GM20000 (cell line): ENCODE measurements around the gene KCNAB1.
"Not testable (repeated sequence)": the region's sequence is repeated elsewhere in the genome, so short reads cannot be mapped to it uniquely, and the experiment has no call there.

Experiments
- DNase-seq: peaks from one replicate; pipeline ENCODE4 v3.0.0; 2012; ENCODE audit warnings: low spot score
- TF ChIP-seq, protein P1 (sequence below): IDR thresholded peaks from 2 replicates; pipeline ENCODE4 v1.5.1; 2012; ENCODE audit warnings: mild to moderate bottlenecking, control low read depth; ENCODE audit errors: extremely low read depth, missing control alignments

The KCNAB1 gene

GRCh38 chr3:156120528-156121251, at the start of gene KCNAB1:
Gene KCNAB1, plus strand, starts transcription at chr3:156120578.
- no peak for DNase-seq
- TF ChIP-seq, protein P1, sequence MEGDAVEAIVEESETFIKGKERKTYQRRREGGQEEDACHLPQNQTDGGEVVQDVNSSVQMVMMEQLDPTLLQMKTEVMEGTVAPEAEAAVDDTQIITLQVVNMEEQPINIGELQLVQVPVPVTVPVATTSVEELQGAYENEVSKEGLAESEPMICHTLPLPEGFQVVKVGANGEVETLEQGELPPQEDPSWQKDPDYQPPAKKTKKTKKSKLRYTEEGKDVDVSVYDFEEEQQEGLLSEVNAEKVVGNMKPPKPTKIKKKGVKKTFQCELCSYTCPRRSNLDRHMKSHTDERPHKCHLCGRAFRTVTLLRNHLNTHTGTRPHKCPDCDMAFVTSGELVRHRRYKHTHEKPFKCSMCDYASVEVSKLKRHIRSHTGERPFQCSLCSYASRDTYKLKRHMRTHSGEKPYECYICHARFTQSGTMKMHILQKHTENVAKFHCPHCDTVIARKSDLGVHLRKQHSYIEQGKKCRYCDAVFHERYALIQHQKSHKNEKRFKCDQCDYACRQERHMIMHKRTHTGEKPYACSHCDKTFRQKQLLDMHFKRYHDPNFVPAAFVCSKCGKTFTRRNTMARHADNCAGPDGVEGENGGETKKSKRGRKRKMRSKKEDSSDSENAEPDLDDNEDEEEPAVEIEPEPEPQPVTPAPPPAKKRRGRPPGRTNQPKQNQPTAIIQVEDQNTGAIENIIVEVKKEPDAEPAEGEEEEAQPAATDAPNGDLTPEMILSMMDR: no peak

GRCh38 chr3:156071031-156071430, 49.3 kb upstream of the KCNAB1 start:
- DNase-seq: no peak
- TF ChIP-seq, protein P1: no peak

DNA sequence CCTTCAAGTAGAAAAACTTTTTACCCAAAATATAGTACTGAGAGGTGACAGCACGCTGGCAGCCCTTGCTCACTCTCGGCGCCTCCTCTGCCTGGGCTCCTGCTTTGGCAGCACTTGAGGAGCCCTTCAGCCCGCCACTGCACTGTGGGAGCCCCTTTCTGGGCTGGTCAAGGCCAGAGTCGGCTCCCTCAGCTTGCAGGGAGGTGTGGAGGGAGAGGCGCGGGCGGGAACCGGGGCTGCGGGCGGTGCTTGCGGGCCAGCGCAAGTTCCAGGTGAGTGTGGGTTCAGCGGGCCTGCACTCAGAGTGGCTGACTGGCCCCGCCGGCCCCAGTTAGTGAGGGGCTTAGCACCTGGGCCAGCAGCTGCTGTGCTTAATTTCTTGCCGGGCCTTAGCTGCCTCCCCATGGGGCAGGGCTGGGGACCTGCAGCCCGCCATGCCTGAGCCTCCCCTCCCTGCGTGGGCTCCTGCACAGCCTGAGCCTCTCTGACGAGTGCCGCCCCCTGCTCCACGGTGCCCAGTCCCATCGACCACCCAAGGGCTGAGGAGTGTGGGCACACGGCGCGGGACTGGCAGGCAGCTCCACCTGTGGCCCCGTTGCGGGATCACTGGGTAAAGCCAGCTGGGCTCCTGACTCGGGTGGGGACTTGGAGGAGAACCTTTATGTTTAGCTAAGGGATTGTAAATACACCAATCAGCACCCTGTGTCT, 47.3 kb upstream of the KCNAB1 start:
- DNase-seq: not testable (repeated sequence)

GRCh38 chr3:156090126-156090525, 30.3 kb upstream of the KCNAB1 start:
- TF ChIP-seq, protein P1: no peak
- DNase-seq: no peak

- DNase-seq: no peak
- TF ChIP-seq, protein P1: no peak
Observed at GRCh38 chr3:156093964-156094363, 26.4 kb upstream of the KCNAB1 start.

DNA sequence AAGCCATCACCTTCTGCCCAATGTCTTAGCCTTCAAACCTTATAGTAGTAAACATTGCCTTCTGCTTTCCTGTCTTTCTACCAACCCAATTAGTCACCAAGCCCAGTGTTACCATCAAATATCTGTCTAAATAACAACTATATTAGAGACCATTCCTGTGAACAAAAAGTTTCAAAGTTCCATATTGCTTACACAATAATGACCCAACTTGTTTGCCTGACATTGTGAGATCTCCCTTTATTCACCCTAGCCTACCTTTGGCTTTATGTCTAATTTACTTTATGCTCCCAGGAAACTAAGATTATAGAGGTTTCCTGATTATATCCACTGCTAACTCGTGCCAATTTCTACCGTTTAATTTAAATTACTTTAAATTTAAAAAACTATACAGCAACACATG, 26.0 kb upstream of the KCNAB1 start:
- DNase-seq: no peak
- TF ChIP-seq, protein P1: no peak

DNA sequence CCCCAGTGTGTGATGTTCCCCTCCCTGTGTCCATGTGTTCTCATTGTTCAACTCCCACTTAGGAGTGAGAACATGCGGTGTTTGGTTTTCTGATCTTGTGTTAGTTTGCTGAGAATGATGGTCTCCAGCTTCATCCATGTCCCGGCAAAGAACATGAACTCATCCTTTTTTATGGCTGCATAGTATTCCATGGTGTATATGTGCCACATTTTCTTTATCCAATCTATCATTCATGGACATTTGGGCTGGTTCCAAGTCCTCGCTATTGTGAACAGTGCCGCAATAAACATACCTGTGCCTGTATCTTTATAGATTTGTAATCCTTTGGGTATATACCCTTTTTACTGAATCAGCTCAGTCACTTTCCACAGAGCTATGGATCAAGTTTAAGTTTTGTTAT, 24.7 kb upstream of the KCNAB1 start:
- DNase-seq: not testable (repeated sequence)

GRCh38 chr3:156098437-156099035, 21.8 kb upstream of the KCNAB1 start:
- peak; percentile 39 for DNase-seq
- TF ChIP-seq, protein P1: no peak

DNA sequence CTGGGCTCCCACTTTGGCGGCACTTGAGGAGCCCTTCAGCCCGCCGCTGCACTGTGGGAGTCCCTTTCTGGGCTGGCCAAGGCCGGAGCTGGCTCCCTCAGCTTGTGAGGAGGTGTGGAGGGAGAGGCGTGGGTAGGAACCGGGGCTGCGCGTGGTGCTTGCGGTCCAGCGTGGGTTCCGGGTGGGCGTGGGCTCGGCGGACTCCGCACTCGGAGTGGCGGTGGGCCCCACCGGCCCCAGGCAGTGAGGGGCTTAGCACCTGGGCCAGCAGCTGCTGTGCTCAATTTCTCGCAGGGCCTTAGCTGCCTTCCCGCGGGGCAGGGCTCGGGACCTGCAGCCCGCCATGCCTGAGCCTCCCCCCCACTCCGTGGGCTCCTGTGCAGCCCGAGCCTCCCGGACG, 21.0 kb upstream of the KCNAB1 start:
- DNase-seq: not testable (repeated sequence)

GRCh38 chr3:156099984-156100383, 20.4 kb upstream of the KCNAB1 start:
- DNase-seq: not testable (repeated sequence)
